HL-60 (cell line): ENCODE results near the gene FBXO28.

ENCODE experiments used
- DNase-seq, 2 experiments: peaks; one replicate each; pipeline ENCODE4 v3.0.0-alpha.2; 2010 to 2020; ENCODE audit warnings: low read depth in 1 of 2, low spot score in 1 of 2
- H3K27ac ChIP-seq: fragments of 250-450 bp; sonication (Bioruptor Pico); replicated peaks from 2 replicates; pipeline ENCODE4 v1.5.1; 2020; ENCODE audit warnings: mild to moderate bottlenecking, moderate library complexity
- H3K27me3 ChIP-seq: fragments of 250-450 bp; sonication (Bioruptor Pico); 2 replicates; pipeline ENCODE4 v1.5.1; 2021; ENCODE audit warnings: mild to moderate bottlenecking, moderate library complexity; ENCODE audit not compliant: insufficient read depth, poor library complexity, severe bottlenecking
- H3K4me3 ChIP-seq: replicated peaks from 2 replicates; pipeline ENCODE4 v1.5.1; 2011; ENCODE audit warnings: mild to moderate bottlenecking, control low read depth, low read length; ENCODE audit not compliant: insufficient read depth
- GABPA ChIP-seq: IDR thresholded peaks from 2 replicates; pipeline ENCODE4 v1.6.1; 2012; ENCODE audit warnings: low read depth
- POLR2AphosphoS5 ChIP-seq: IDR thresholded peaks from 2 replicates; pipeline ENCODE4 v1.6.1; 2012; ENCODE audit warnings: low read depth
- REST ChIP-seq: IDR thresholded peaks from 2 replicates; pipeline ENCODE4 v1.6.1; 2012; ENCODE audit warnings: low read depth; ENCODE audit not compliant: insufficient replicate concordance
- SPI1 ChIP-seq: IDR thresholded peaks from 2 replicates; pipeline ENCODE4 v1.6.1; 2012; ENCODE audit warnings: low read depth, mild to moderate bottlenecking, borderline replicate concordance
- TF ChIP-seq, protein P1 (sequence below): IDR thresholded peaks from one replicate; pipeline ENCODE4 v1.5.1; 2011; ENCODE audit warnings: low read length, control low read depth, inconsistent platforms; ENCODE audit not compliant: insufficient read depth

The FBXO28 gene

GRCh38 chr1:224067207-224067606 lies 46.7 kb upstream of the FBXO28 start:
- no peak overlapping the region for H3K4me3 ChIP-seq
- no peak for DNase-seq
- no peak overlapping the region for H3K27ac ChIP-seq
- TF ChIP-seq, protein P1, sequence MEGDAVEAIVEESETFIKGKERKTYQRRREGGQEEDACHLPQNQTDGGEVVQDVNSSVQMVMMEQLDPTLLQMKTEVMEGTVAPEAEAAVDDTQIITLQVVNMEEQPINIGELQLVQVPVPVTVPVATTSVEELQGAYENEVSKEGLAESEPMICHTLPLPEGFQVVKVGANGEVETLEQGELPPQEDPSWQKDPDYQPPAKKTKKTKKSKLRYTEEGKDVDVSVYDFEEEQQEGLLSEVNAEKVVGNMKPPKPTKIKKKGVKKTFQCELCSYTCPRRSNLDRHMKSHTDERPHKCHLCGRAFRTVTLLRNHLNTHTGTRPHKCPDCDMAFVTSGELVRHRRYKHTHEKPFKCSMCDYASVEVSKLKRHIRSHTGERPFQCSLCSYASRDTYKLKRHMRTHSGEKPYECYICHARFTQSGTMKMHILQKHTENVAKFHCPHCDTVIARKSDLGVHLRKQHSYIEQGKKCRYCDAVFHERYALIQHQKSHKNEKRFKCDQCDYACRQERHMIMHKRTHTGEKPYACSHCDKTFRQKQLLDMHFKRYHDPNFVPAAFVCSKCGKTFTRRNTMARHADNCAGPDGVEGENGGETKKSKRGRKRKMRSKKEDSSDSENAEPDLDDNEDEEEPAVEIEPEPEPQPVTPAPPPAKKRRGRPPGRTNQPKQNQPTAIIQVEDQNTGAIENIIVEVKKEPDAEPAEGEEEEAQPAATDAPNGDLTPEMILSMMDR, result no peak
- TF ChIP-seq GABPA (no peak), REST (no peak), SPI1 (no peak), POLR2AphosphoS5 (no peak)
- no peaks in the 10 kb centered on the region for H3K27me3 ChIP-seq

- no peak for DNase-seq
These were observed 46.1 kb upstream of the FBXO28 start for GRCh38 chr1:224067621-224068457.

More at GRCh38 chr1:224067621-224068457, 46.1 kb upstream of the FBXO28 start:
- Histone ChIP-seq H3K4me3 (no peak overlapping the region), H3K27me3 (no peaks in the 10 kb centered on the region), H3K27ac (no peak overlapping the region)
- TF ChIP-seq SPI1 (no peak), POLR2AphosphoS5 (no peak), GABPA (no peak), REST (no peak)
- TF ChIP-seq, protein P1, result no peak
